ENCODE data around the gene SPSB4. TPM values are rescaled to one million over a fixed set of nuclear protein-coding genes. Genes with fewer than 3 reads are reported as not detected.

Gene SPSB4
- total and polyA plus RNA-seq, 9 of the 15 experiments (the other 6 are each of a cell fraction or from before 2014, with no cell fraction given) = not detected

DNA sequence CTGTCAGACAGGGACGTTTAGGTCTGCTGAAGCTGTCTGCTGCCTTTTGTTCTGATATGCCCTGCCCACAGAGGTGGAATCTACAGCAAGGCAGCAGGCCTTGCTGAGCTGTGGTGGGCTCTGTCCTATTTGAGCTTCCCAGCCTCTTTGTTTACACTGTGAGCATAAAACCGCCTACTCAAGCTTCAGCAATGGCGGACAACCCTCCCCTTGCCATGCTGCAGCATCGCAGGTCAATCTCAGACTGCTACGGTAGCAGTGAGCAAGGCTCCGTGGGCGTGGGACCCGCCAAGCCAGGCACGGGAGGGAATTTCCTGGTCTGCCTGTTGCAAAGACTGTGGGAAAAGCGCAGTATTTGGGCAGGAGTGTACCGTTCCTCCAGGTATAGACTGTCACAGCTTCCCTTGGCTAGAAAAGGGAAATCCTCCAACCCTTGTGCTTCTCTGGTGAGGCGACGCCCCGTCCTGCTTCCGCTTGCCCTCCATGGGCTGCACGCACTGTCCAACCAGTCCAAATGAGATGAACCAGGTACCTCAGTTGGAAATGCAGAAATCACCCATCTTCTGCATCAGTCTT lies 71.4 kb downstream of the SPSB4 start:
- no peak for FAIRE-seq

More for the DNA sequence above, 71.4 kb downstream of the SPSB4 start:
- ChIA-PET POLR2A (no interaction called here), CTCF (ENCODE audit: low intra/inter-chr PET ratio) (no interaction called here)
- Histone ChIP-seq H3K4me3 (no peak overlapping the region), H3K79me2 (ENCODE audit: control insufficient read depth, insufficient read depth, low read length) (no peaks in the 10 kb centered on the region), H4K20me1 (replicated peaks; ENCODE audit: control insufficient read depth, insufficient read depth, low read length) (no peaks in the 10 kb centered on the region), H3K36me3 (ENCODE audit: control insufficient read depth, insufficient read depth, low read length) (no peaks in the 10 kb centered on the region), H2AFZ (ENCODE audit: low read depth, low read length) (no peak overlapping the region), H3K9ac (ENCODE audit: insufficient read depth in 1 of 2, low read depth in 2 of 2, low read length in 2 of 2) (no peak overlapping the region), H3K27ac (ENCODE audit: extremely low read depth, low read depth, low read length) (no peak overlapping the region), H3K4me1 (replicated peaks in 1 of 2; ENCODE audit: control insufficient read depth in 2 of 2, insufficient read depth in 2 of 2, low read length in 2 of 2) (no peaks in the 10 kb centered on the region), H3K4me2 (ENCODE audit: insufficient read depth, low read length) (no peak overlapping the region), H3K27me3 (ENCODE audit: control insufficient read depth in 2 of 2, insufficient read depth in 2 of 2, low read length in 2 of 2) (peaks cover 0 to 24% of the 10 kb centered on the region in 2 experiments; a peak in 2 of 5 replicates), H3K9me3 (replicated peaks; ENCODE audit: control insufficient read depth, insufficient read depth, low read depth, low read length) (no peaks in the 10 kb centered on the region), H3K9me1 (ENCODE audit: control insufficient read depth, insufficient read depth, low read length) (no peaks in the 10 kb centered on the region)
- 0% methylated on average over 15 of the region's 16 CpGs for WGBS (ENCODE audit: insufficient coverage, low coverage, missing lambda C conversion rate)
- no TSS peak for BruUV-seq (replicated peaks)
- no peak for DNase-seq (ENCODE audit: extremely low read depth in 1 of 4, low spot score in 3 of 4)
- no peak for ATAC-seq
- intact Hi-C loops (cut with micrococcal nuclease) = no loop called here
- in situ Hi-C loops (cut with MboI) = no loop called here
- TF ChIP-seq NR3C1 (CRISPR knock-in tag; IDR thresholded peaks at IDR 0.05) (no peak), SREBF1 (IDR thresholded peaks at IDR 0.05; ENCODE audit: borderline replicate concordance, low read depth, low read length) (no peak), FIP1L1 (IDR thresholded peaks at IDR 0.05; ENCODE audit: low read depth, low read length, poor library complexity, severe bottlenecking) (no peak), YY1 (IDR thresholded peaks at IDR 0.05; ENCODE audit: borderline replicate concordance in 1 of 3, control insufficient read depth in 1 of 3, extremely low read depth in 1 of 3, insufficient read depth in 3 of 3, insufficient read length in 1 of 3, insufficient replicate concordance in 2 of 3, low read depth in 1 of 3, low read length in 2 of 3) (no peak)
- TF ChIP-seq, protein P1, sequence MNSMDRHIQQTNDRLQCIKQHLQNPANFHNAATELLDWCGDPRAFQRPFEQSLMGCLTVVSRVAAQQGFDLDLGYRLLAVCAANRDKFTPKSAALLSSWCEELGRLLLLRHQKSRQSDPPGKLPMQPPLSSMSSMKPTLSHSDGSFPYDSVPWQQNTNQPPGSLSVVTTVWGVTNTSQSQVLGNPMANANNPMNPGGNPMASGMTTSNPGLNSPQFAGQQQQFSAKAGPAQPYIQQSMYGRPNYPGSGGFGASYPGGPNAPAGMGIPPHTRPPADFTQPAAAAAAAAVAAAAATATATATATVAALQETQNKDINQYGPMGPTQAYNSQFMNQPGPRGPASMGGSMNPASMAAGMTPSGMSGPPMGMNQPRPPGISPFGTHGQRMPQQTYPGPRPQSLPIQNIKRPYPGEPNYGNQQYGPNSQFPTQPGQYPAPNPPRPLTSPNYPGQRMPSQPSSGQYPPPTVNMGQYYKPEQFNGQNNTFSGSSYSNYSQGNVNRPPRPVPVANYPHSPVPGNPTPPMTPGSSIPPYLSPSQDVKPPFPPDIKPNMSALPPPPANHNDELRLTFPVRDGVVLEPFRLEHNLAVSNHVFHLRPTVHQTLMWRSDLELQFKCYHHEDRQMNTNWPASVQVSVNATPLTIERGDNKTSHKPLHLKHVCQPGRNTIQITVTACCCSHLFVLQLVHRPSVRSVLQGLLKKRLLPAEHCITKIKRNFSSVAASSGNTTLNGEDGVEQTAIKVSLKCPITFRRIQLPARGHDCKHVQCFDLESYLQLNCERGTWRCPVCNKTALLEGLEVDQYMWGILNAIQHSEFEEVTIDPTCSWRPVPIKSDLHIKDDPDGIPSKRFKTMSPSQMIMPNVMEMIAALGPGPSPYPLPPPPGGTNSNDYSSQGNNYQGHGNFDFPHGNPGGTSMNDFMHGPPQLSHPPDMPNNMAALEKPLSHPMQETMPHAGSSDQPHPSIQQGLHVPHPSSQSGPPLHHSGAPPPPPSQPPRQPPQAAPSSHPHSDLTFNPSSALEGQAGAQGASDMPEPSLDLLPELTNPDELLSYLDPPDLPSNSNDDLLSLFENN (IDR thresholded peaks at IDR 0.05; ENCODE audit: low read depth in 2 of 2, low read length in 2 of 2) = no peak
